PC-9 (cell line): Measurements from ENCODE around the gene HOXA11.

Experiments used
- EZH2 ChIP-seq: fragments of 200-600 bp; sonication (generic); IDR thresholded peaks from 2 replicates; pipeline ENCODE4 v1.8.0; 2017; ENCODE audit warnings: antibody characterized with exemption, low read depth
- TF ChIP-seq, protein P1 (sequence below): fragments of 200-600 bp; sonication (generic); conservative IDR thresholded peaks from 2 replicates; pipeline ENCODE4 v1.6.1; 2017; ENCODE audit warnings: mixed run types, antibody characterized with exemption, mild to moderate bottlenecking, moderate library complexity

DNA sequence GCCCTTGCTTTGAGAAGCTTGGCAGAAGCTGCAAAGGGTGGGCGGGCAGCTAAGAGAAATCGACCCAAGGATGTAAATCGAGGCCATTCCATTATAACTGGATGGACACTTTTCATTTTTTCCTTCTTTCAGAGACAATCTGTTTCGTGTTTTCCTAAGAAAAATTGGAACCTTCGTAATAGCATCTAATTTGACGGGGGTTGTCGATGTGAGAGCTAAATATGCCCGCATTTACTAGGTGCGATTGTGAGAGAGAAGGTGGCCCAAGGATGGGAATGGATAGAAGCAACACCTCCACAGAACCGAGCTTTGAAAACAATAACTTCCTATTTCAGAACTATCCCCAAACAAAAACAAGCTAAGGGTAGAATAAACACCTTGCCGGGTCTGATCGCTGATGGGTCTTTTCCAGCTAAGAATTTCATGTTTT, 53.6 kb downstream of the HOXA11 start:
- TF ChIP-seq, protein P1, sequence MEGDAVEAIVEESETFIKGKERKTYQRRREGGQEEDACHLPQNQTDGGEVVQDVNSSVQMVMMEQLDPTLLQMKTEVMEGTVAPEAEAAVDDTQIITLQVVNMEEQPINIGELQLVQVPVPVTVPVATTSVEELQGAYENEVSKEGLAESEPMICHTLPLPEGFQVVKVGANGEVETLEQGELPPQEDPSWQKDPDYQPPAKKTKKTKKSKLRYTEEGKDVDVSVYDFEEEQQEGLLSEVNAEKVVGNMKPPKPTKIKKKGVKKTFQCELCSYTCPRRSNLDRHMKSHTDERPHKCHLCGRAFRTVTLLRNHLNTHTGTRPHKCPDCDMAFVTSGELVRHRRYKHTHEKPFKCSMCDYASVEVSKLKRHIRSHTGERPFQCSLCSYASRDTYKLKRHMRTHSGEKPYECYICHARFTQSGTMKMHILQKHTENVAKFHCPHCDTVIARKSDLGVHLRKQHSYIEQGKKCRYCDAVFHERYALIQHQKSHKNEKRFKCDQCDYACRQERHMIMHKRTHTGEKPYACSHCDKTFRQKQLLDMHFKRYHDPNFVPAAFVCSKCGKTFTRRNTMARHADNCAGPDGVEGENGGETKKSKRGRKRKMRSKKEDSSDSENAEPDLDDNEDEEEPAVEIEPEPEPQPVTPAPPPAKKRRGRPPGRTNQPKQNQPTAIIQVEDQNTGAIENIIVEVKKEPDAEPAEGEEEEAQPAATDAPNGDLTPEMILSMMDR = no peak
- TF ChIP-seq EZH2 = no peak
